Epithelial cell of esophagus (primary cell): ENCODE results near the gene PDZRN3.
A peak's percentile ranks its signal among the peaks of the same experiment; 100 is the strongest.

Experiments
- DNase-seq: peaks from one replicate; pipeline ENCODE4 v3.0.0; 2010; ENCODE audit warnings: low read depth
- H3K4me3 ChIP-seq: 2 replicates; pipeline ENCODE4 v1.5.1; 2011; ENCODE audit warnings: mild to moderate bottlenecking, low read length, control low read depth
- TF ChIP-seq, protein P1 (sequence below): IDR thresholded peaks from 2 replicates; pipeline ENCODE4 v1.5.1; 2011; ENCODE audit warnings: low read depth, mild to moderate bottlenecking, low read length, control low read depth, inconsistent platforms; ENCODE audit not compliant: insufficient read depth; ENCODE audit errors: missing control alignments

PDZRN3 gene

DNA sequence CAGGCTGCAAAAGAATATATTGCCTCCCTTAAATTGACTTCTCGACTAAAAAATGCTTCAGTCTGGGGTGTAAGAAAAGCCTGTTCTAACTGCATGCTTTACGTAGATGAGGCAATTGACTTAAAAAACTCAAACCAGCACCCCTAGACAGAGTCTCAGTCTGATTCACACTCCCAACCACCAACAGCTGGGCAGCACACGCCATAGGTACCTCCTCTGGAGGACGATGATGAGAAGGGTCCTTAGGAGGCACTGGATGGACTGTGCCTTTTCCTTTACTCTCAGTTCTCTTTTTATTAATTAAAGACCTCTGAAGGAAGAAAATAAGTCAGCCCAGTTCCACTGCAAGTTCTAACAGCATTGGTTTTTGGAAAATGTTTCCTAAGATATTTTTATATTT, 175.0 kb downstream of the PDZRN3 start:
- TF ChIP-seq, protein P1, sequence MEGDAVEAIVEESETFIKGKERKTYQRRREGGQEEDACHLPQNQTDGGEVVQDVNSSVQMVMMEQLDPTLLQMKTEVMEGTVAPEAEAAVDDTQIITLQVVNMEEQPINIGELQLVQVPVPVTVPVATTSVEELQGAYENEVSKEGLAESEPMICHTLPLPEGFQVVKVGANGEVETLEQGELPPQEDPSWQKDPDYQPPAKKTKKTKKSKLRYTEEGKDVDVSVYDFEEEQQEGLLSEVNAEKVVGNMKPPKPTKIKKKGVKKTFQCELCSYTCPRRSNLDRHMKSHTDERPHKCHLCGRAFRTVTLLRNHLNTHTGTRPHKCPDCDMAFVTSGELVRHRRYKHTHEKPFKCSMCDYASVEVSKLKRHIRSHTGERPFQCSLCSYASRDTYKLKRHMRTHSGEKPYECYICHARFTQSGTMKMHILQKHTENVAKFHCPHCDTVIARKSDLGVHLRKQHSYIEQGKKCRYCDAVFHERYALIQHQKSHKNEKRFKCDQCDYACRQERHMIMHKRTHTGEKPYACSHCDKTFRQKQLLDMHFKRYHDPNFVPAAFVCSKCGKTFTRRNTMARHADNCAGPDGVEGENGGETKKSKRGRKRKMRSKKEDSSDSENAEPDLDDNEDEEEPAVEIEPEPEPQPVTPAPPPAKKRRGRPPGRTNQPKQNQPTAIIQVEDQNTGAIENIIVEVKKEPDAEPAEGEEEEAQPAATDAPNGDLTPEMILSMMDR = no peak
- no peak for DNase-seq
- H3K4me3 ChIP-seq = no peak overlapping the region

- TF ChIP-seq, protein P1 = no peak
- DNase-seq = no peak
Measured at GRCh38 chr3:73448761-73449301, 175.9 kb downstream of the PDZRN3 start.

DNA sequence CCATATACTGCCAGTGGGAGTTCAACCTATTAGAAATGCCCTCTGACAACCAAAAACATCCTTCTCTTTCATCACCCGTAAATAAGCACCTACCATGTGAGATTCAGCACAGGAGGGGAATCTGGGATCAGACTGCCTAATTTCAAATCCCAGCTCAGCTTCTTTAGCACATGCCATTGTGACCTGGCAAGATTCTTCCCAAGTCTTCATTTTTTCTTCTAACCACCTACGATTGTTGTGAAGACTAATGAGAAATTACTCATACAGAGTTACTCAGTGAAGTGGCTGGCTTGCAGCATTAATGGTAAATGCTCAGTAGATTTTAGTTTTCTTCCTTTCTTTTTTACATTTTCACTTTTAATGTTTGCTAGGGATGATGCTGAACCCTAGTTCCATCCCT, 176.7 kb downstream of the PDZRN3 start:
- TF ChIP-seq, protein P1 = no peak
- DNase-seq = no peak
- no peak overlapping the region for H3K4me3 ChIP-seq

More at GRCh38 chr3:73448761-73449301, 175.9 kb downstream of the PDZRN3 start:
- H3K4me3 ChIP-seq = no peak overlapping the region

- TF ChIP-seq, protein P1 = no peak
Measured at GRCh38 chr3:73447111-73447510, 177.6 kb downstream of the PDZRN3 start.

GRCh38 chr3:73446467-73447110, 178.2 kb downstream of the PDZRN3 start:
- no peak for DNase-seq
- TF ChIP-seq, protein P1 = no peak
- no peak overlapping the region for H3K4me3 ChIP-seq

More at GRCh38 chr3:73447111-73447510, 177.6 kb downstream of the PDZRN3 start:
- H3K4me3 ChIP-seq = no peak overlapping the region
- DNase-seq = no peak

DNA sequence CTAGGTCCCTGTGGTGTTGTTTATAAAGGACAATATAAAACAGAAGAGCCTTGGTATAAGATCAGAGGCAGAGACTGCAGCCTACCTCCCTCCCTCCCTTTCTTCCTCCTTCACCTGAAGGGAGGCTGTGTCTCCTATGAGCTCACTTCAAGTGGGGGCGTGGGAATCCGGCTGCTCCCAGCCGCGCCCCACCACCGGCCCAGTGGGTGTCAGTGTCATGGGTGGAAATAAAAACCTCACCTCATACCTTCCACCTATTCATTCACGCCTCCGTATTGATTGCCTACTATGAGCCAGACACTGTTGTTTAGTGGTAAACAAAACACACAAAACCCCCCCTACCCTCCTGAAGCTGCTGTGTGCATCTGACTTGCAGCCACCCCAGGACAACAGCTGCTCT, 181.9 kb downstream of the PDZRN3 start:
- TF ChIP-seq, protein P1 = no peak
- peak; percentile 9 for DNase-seq
- no peak overlapping the region for H3K4me3 ChIP-seq

- TF ChIP-seq, protein P1 = no peak
- DNase-seq = no peak
- H3K4me3 ChIP-seq = no peak overlapping the region
Measured at GRCh38 chr3:73442152-73442551, 182.6 kb downstream of the PDZRN3 start.
